ENCODE data around the gene KRT7.

KRT7 gene

GRCh38 chr12:52200086-52200780 lies 32.8 kb upstream of the KRT7 start:
- DNase-seq = no peak

GRCh38 chr12:52200781-52201450 lies 32.1 kb upstream of the KRT7 start:
- DNase-seq = no peak

- DNase-seq = no peak
Observed at GRCh38 chr12:52201451-52201839, 31.6 kb upstream of the KRT7 start.

- peak; percentile 71 to 85 for DNase-seq
Observed at GRCh38 chr12:52202361-52203078, 30.5 kb upstream of the KRT7 start.

- peak; percentile 92 to 94 for DNase-seq
Observed at GRCh38 chr12:52203079-52203921, 29.7 kb upstream of the KRT7 start.

GRCh38 chr12:52204095-52204930 lies 28.7 kb upstream of the KRT7 start:
- no peak for DNase-seq

GRCh38 chr12:52204931-52205505 lies 28.0 kb upstream of the KRT7 start:
- no peak for DNase-seq

GRCh38 chr12:52205612-52206303 lies 27.3 kb upstream of the KRT7 start:
- DNase-seq = no peak

GRCh38 chr12:52206304-52207040 lies 26.6 kb upstream of the KRT7 start:
- no peak for DNase-seq

GRCh38 chr12:52207106-52207505 lies 25.9 kb upstream of the KRT7 start:
- DNase-seq = no peak

- DNase-seq = no peak
Observed at GRCh38 chr12:52207895-52208294, 25.1 kb upstream of the KRT7 start.

- DNase-seq = no peak
Observed at GRCh38 chr12:52208424-52209165, 24.4 kb upstream of the KRT7 start.

- DNase-seq = no peak
Observed at GRCh38 chr12:52209321-52209720, 23.7 kb upstream of the KRT7 start.

- DNase-seq = no peak
Observed at GRCh38 chr12:52210186-52210924, 22.7 kb upstream of the KRT7 start.

- DNase-seq = no peak
Observed at GRCh38 chr12:52210925-52211650, 22.0 kb upstream of the KRT7 start.

GRCh38 chr12:52211716-52212585 lies 21.1 kb upstream of the KRT7 start:
- no peak for DNase-seq

Data from Kasumi-1 (cell line).